H1 (cell line): ENCODE data around the gene DNAJC16. TPM values are rescaled to one million over a fixed set of nuclear protein-coding genes. Genes with fewer than 3 reads are reported as not detected.

Experiments
- CTCF ChIA-PET: fragments of 300-600 bp; sonication (Branson Sonifier 250); formaldehyde crosslinking; loops from one replicate; lab custom pipeline; 2021; ENCODE audit not compliant: partially characterized antibody; lab: Charles Lee
- POLR2A ChIA-PET: fragments of 300-600 bp; sonication (Branson Sonifier 250); formaldehyde crosslinking; loops from one replicate; lab custom pipeline; 2021; ENCODE audit warnings: inconsistent platforms; ENCODE audit not compliant: partially characterized antibody; lab: Charles Lee
- DNase-seq, 2 experiments: peaks; one replicate each; pipeline versions ENCODE4 v3.0.0 to v3.0.0-alpha.2; 2010 to 2022; ENCODE audit warnings: low spot score in 2 of 2, low read depth in 1 of 2, mixed read lengths in 1 of 2
- FAIRE-seq: peaks from 2 replicates; lab custom pipeline; 2011; peaks lifted over from hg19 to GRCh38; lab: Jason Lieb, UNC
- H2AFZ ChIP-seq: 2 replicates; pipeline ENCODE4 v1.8.1; 2012; ENCODE audit warnings: low read length, inconsistent platforms
- H2AK5ac ChIP-seq: 2 replicates; pipeline ENCODE4 v1.6.1; 2013; ENCODE audit warnings: low read depth, low read length
- H2BK120ac ChIP-seq: replicated peaks from 2 replicates; pipeline ENCODE3; 2013; ENCODE audit warnings: low read depth, low read length, inconsistent platforms
- H2BK12ac ChIP-seq: 2 replicates; pipeline ENCODE4 v1.6.1; 2013; ENCODE audit warnings: low read depth, low read length
- H2BK15ac ChIP-seq: 2 replicates; pipeline ENCODE4 v1.6.1; 2013; ENCODE audit warnings: low read length
- H2BK20ac ChIP-seq: 2 replicates; pipeline ENCODE4 v1.6.1; 2013; ENCODE audit warnings: low read length
- H2BK5ac ChIP-seq: 2 replicates; pipeline ENCODE4 v1.6.1; 2013; ENCODE audit warnings: low read depth, low read length
- H3K14ac ChIP-seq: 2 replicates; pipeline ENCODE4 v1.6.1; 2013; ENCODE audit warnings: inconsistent platforms; ENCODE audit not compliant: insufficient read length
- H3K18ac ChIP-seq: 2 replicates; pipeline ENCODE4 v1.6.1; 2013; ENCODE audit warnings: low read length; ENCODE audit errors: extremely low read depth
- H3K23ac ChIP-seq: 2 replicates; pipeline ENCODE4 v1.6.1; 2013; ENCODE audit warnings: inconsistent platforms; ENCODE audit not compliant: insufficient read length
- H3K23me2 ChIP-seq: 2 replicates; pipeline ENCODE4 v1.6.1; 2013; ENCODE audit warnings: low read depth, low read length
- H3K27ac ChIP-seq: 2 replicates; pipeline ENCODE4 v1.6.1; 2011; ENCODE audit warnings: low read depth, low read length, inconsistent platforms
- H3K27me3 ChIP-seq, 4 experiments: replicated peaks in 1 of 4; 1 replicate in 1 of 4; 2 replicates in 3 of 4; pipeline versions ENCODE4 v1.6.1 to v1.8.1; 2011 to 2013; ENCODE audit warnings: low read length in 3 of 4, mild to moderate bottlenecking in 3 of 4, inconsistent platforms in 2 of 4, mixed read lengths in 2 of 4, moderate library complexity in 1 of 4; ENCODE audit not compliant: control insufficient read depth in 3 of 4, insufficient read depth in 3 of 4; ENCODE audit errors: extremely low read depth in 1 of 4
- H3K36me3 ChIP-seq, 4 experiments: 2 replicates each; pipeline versions ENCODE4 v1.6.1 to v1.8.1; 2011 to 2013; ENCODE audit warnings: mild to moderate bottlenecking in 4 of 4, low read length in 3 of 4, moderate library complexity in 2 of 4, control low read depth in 1 of 4, inconsistent platforms in 1 of 4; ENCODE audit not compliant: insufficient read depth in 4 of 4, control insufficient read depth in 2 of 4
- H3K4ac ChIP-seq: replicated peaks from 2 replicates; pipeline ENCODE3; 2013; ENCODE audit warnings: low read length, low read depth, mixed read lengths, inconsistent platforms; ENCODE audit not compliant: insufficient read length
- H3K4me1 ChIP-seq, 4 experiments: replicated peaks in 1 of 4; 1 replicate in 1 of 4; 2 replicates in 3 of 4; pipeline versions ENCODE4 v1.6.1 to v1.8.1; 2011 to 2013; ENCODE audit warnings: low read length in 3 of 4, inconsistent platforms in 2 of 4, mixed read lengths in 1 of 4; ENCODE audit not compliant: insufficient read depth in 4 of 4, control insufficient read depth in 3 of 4
- H3K4me2 ChIP-seq, 2 experiments: 2 replicates each; pipeline versions ENCODE4 v1.6.1 to v1.8.1; 2011 to 2013; ENCODE audit warnings: low read depth in 2 of 2, low read length in 2 of 2, control low read depth in 1 of 2, inconsistent platforms in 1 of 2, mild to moderate bottlenecking in 1 of 2; ENCODE audit not compliant: insufficient read depth in 1 of 2
- H3K4me3 ChIP-seq, 4 experiments: fragments of 200-600, 300-600 bp in 1 of 4; sonication (generic), shearing (Covaris generic), sonication (Bioruptor Twin) in 1 of 4; 2 replicates each; pipeline versions ENCODE4 v1.5.1 to v1.8.1; 2011 to 2016; ENCODE audit warnings: low read length in 4 of 4, low read depth in 3 of 4, control low read depth in 2 of 4, inconsistent platforms in 2 of 4, mild to moderate bottlenecking in 2 of 4, mixed read lengths in 1 of 4, moderate library complexity in 1 of 4; ENCODE audit not compliant: insufficient read depth in 2 of 4; ENCODE audit errors: extremely low read depth in 1 of 4
- H3K56ac ChIP-seq: replicated peaks from 2 replicates; pipeline ENCODE3; 2013; ENCODE audit warnings: low read depth, mild to moderate bottlenecking, mixed read lengths, low read length, inconsistent platforms; ENCODE audit not compliant: insufficient read length
- H3K79me1 ChIP-seq: 2 replicates; pipeline ENCODE4 v1.6.1; 2013; ENCODE audit warnings: low read depth, low read length, control low read depth
- H3K79me2 ChIP-seq, 2 experiments: 2 replicates each; pipeline versions ENCODE4 v1.6.1 to v1.8.1; 2012 to 2013; ENCODE audit warnings: low read length in 2 of 2, mild to moderate bottlenecking in 2 of 2, inconsistent platforms in 1 of 2; ENCODE audit not compliant: insufficient read depth in 2 of 2, control insufficient read depth in 1 of 2
- H3K9ac ChIP-seq, 4 experiments: replicated peaks in 1 of 4; 1 replicate in 1 of 4; 2 replicates in 3 of 4; pipeline versions ENCODE4 v1.6.1 to v1.8.1; 2011 to 2013; ENCODE audit warnings: low read depth in 3 of 4, low read length in 3 of 4, control low read depth in 2 of 4, mild to moderate bottlenecking in 2 of 4, moderate library complexity in 2 of 4, inconsistent platforms in 1 of 4; ENCODE audit errors: extremely low read depth in 1 of 4
- H3K9me3 ChIP-seq, 2 experiments: 2 replicates each; pipeline versions ENCODE4 v1.6.1 to v1.8.1; 2012 to 2013; ENCODE audit warnings: mild to moderate bottlenecking in 2 of 2, moderate library complexity in 2 of 2, control low read depth in 1 of 2, inconsistent platforms in 1 of 2, low read depth in 1 of 2, low read length in 1 of 2, mixed read lengths in 1 of 2; ENCODE audit not compliant: insufficient read depth in 2 of 2
- H4K20me1 ChIP-seq, 2 experiments: replicated peaks in 1 of 2; 2 replicates each; pipeline versions ENCODE3 to v1.8.1; 2011 to 2013; ENCODE audit warnings: inconsistent platforms in 2 of 2, low read length in 2 of 2, mild to moderate bottlenecking in 1 of 2; ENCODE audit not compliant: insufficient read depth in 2 of 2, control insufficient read depth in 1 of 2
- H4K5ac ChIP-seq: 2 replicates; pipeline ENCODE4 v1.6.1; 2013; ENCODE audit warnings: low read length, low read depth, mixed read lengths, inconsistent platforms; ENCODE audit not compliant: insufficient read length
- H4K8ac ChIP-seq: 2 replicates; pipeline ENCODE4 v1.8.0; 2013; ENCODE audit warnings: mild to moderate bottlenecking, moderate library complexity, low read length, inconsistent platforms; ENCODE audit not compliant: insufficient read depth; ENCODE audit errors: extremely low read depth
- H4K91ac ChIP-seq: replicated peaks from 2 replicates; pipeline ENCODE3; 2013; ENCODE audit warnings: low read length, mixed read lengths, inconsistent platforms; ENCODE audit not compliant: insufficient read length
- ASH2L ChIP-seq: fragments of 200-600, 300-600 bp; sonication (generic); IDR thresholded peaks from one replicate; pipeline ENCODE4 v1.7.1; 2017; ENCODE audit warnings: low read length
- BACH1 ChIP-seq: IDR thresholded peaks from 2 replicates; pipeline ENCODE4 v1.6.1; 2012; ENCODE audit warnings: low read length, improper control_type of control experiment
- BCL11A ChIP-seq, 2 experiments: IDR thresholded peaks; one replicate each; pipeline ENCODE4 v1.6.1; 2011; ENCODE audit warnings: low read depth in 2 of 2, low read length in 2 of 2, mild to moderate bottlenecking in 2 of 2
- CBX5 ChIP-seq: fragments of 300-800, 300-1000 bp; sonication (generic); IDR thresholded peaks from 2 replicates; pipeline ENCODE4 v1.7.1; 2016; ENCODE audit warnings: antibody characterized with exemption, low read length, low read depth
- EZH2 ChIP-seq: fragments of 200-600 bp; sonication (generic); IDR thresholded peaks from 2 replicates; pipeline ENCODE4 v1.7.1; 2012; ENCODE audit warnings: low read depth, mild to moderate bottlenecking, moderate library complexity, low read length, inconsistent platforms; ENCODE audit not compliant: severe bottlenecking
- JUN ChIP-seq: IDR thresholded peaks from 2 replicates; pipeline ENCODE4 v1.6.1; 2011; ENCODE audit warnings: low read depth, mild to moderate bottlenecking, improper control_type of control experiment, low read length
- KDM1A ChIP-seq: fragments of 200-600, 300-600 bp; sonication (generic); IDR thresholded peaks from 2 replicates; pipeline ENCODE4 v1.7.1; 2016; ENCODE audit warnings: mild to moderate bottlenecking, low read length, borderline replicate concordance
- MAFK ChIP-seq: IDR thresholded peaks from 2 replicates; pipeline ENCODE4 v1.6.1; 2012; ENCODE audit warnings: low read depth, mild to moderate bottlenecking, improper control_type of control experiment, low read length
- RFX5 ChIP-seq: IDR thresholded peaks from 2 replicates; pipeline ENCODE4 v1.6.1; 2011; ENCODE audit warnings: low read depth, low read length, improper control_type of control experiment, borderline replicate concordance
- SIRT6 ChIP-seq: IDR thresholded peaks from one replicate; pipeline ENCODE4 v1.7.1; 2012; ENCODE audit warnings: low read length, inconsistent platforms
- SIX5 ChIP-seq: IDR thresholded peaks from 2 replicates; pipeline ENCODE4 v1.6.1; 2011; ENCODE audit warnings: mild to moderate bottlenecking, low read depth, low read length
- TEAD4 ChIP-seq: IDR thresholded peaks from 2 replicates; pipeline ENCODE4 v1.6.1; 2012; ENCODE audit warnings: low read depth, low read length, inconsistent platforms, mixed read lengths
- WGBS, 2 experiments: shearing (Covaris generic) in 1 of 2; methylation state at CpG; one replicate each; pipeline versions ENCODE4 v1.1.6 to v1.1.7; 2013 to 2015; ENCODE audit warnings: low lambda C conversion rate in 2 of 2, mixed read lengths in 2 of 2, inconsistent platforms in 1 of 2, low coverage in 1 of 2, missing lambda C conversion rate in 1 of 2; ENCODE audit not compliant: insufficient replicate concordance in 2 of 2, insufficient coverage in 1 of 2, insufficient read length in 1 of 2; ENCODE audit errors: extremely low coverage in 1 of 2, missing lambda C conversion rate in 1 of 2; 5-methylcytosine and 5-hydroxymethylcytosine counted together
- polyA plus RNA-seq, 7 experiments: library from polyadenylated mRNA; depleted of rRNA in 3 of 7; stranded (reverse) in 5 of 7; unstranded in 2 of 7; fragments of >200 nt in 5 of 7; fragments of 200-250 nt in 2 of 7; gene quantifications; 1 replicate in 5 of 7; 2 replicates in 1 of 7; 4 replicates in 1 of 7; pipeline versions ENCODE4 v1.2.1 to v1.2.3, GENCODE V29; 2011 to 2013; ENCODE audit warnings: missing spikeins in 2 of 7, mixed read lengths in 2 of 7
- total RNA-seq: library from RNA; stranded (reverse); fragmentation: NEBNext Ultra II Directional; extraction: Animal tissue kit (Norgen Biotek cat#: 25700); gene quantifications from 2 replicates; pipeline ENCODE4 v1.2.1, GENCODE V29; 2021

The DNAJC16 gene
- total and polyA plus RNA-seq, 2 of the 8 experiments (the other 6 are each of a cell fraction or from before 2014, with no cell fraction given), result 7.9 to 23.3 TPM

GRCh38 chr1:15574741-15575140 lies 48.1 kb downstream of the DNAJC16 start:
- no peak overlapping the region for H2BK5ac ChIP-seq
- H3K79me1 ChIP-seq, result no peaks in the 10 kb centered on the region
- no peaks in the 10 kb centered on the region; the same call in 1 of the 2 replicates for H3K23me2 ChIP-seq
- H3K14ac ChIP-seq, result no peak overlapping the region
- no peaks in the 10 kb centered on the region for H3K9me3 ChIP-seq
- H3K4ac ChIP-seq, result no peak overlapping the region
- no peak for FAIRE-seq
- no peak overlapping the region for H3K18ac ChIP-seq
- H4K20me1 ChIP-seq, result peaks cover 0 to 2% of the 10 kb centered on the region in 2 experiments
- TF ChIP-seq CBX5, result no peak
- TF ChIP-seq MAFK, result no peak
- no peak for TF ChIP-seq SIX5
- TF ChIP-seq BCL11A (IDR thresholded peaks at IDR 0.05; ENCODE audit: low read depth in 2 of 2, low read length in 2 of 2), result no peak
- TF ChIP-seq RFX5, result no peak
- no peak for TF ChIP-seq SIRT6
- TF ChIP-seq TEAD4, result no peak
- no peak for TF ChIP-seq EZH2
- no peak for TF ChIP-seq BACH1
- TF ChIP-seq JUN, result no peak
- no peak for TF ChIP-seq ASH2L
- no peak for TF ChIP-seq KDM1A
- H2AK5ac ChIP-seq, result no peak overlapping the region
- H3K9ac ChIP-seq, result no peak overlapping the region
- H2AFZ ChIP-seq, result no peak overlapping the region
- H2BK120ac ChIP-seq, result no peak overlapping the region
- WGBS, 2 experiments, result 88% methylated on average over 6 of the region's 6 CpGs; no CpG with 5 or more reads in 1 of the 2 experiments
- H3K4me1 ChIP-seq, result no peaks in the 10 kb centered on the region
- H3K4me2 ChIP-seq, result no peak overlapping the region
- no peak overlapping the region for H3K4me3 ChIP-seq
- CTCF ChIA-PET, result interaction anchor here (0.9 to 1.4 kb wide), 2 partner anchors 11 to 26 kb away, joined by 3 to 5 read pairs; no protein-coding TSS in a partner anchor
- POLR2A ChIA-PET, result interaction anchor here (1.2 to 1.5 kb wide), 2 partner anchors 8 to 9 kb away, joined by 3 to 4 read pairs; no protein-coding TSS in a partner anchor
- no peak overlapping the region for H4K8ac ChIP-seq
- no peak for DNase-seq
- H2BK20ac ChIP-seq, result no peak overlapping the region
- no peak overlapping the region for H3K23ac ChIP-seq
- H2BK12ac ChIP-seq, result no peak overlapping the region
- H3K79me2 ChIP-seq, result no peaks in the 10 kb centered on the region
- H4K91ac ChIP-seq, result no peak overlapping the region
- no peak overlapping the region for H3K27ac ChIP-seq
- H4K5ac ChIP-seq, result no peak overlapping the region
- peaks cover 0 to 15% (median 7%) of the 10 kb centered on the region in 4 experiments; a peak in 4 of 8 replicates for H3K36me3 ChIP-seq
- no peak overlapping the region for H3K56ac ChIP-seq
- no peaks in the 10 kb centered on the region for H3K27me3 ChIP-seq
- H2BK15ac ChIP-seq, result no peak overlapping the region
